Cardiac fibroblast (primary cell): ENCODE data around the gene MT4.

Experiments used
- DNase-seq, 2 donors: peaks; one replicate each; pipeline versions ENCODE4 v3.0.0 to v3.0.0-alpha.2; 2010; ENCODE audit warnings: low read depth in 2 of 2
- H3K4me3 ChIP-seq, 2 donors: replicated peaks in 1 of 2; 1 replicate in 1 of 2; 2 replicates in 1 of 2; pipeline ENCODE4 v1.5.1; 2011; ENCODE audit warnings: low read depth in 2 of 2, low read length in 2 of 2, mild to moderate bottlenecking in 2 of 2, moderate library complexity in 1 of 2
- CTCF ChIP-seq: IDR thresholded peaks from one replicate; pipeline ENCODE4 v1.5.1; 2011; ENCODE audit warnings: low read depth, mild to moderate bottlenecking, low read length, inconsistent platforms

The MT4 gene

GRCh38 chr16:56608043-56608875 is 43.4 kb downstream of the MT4 start, which contains the start of gene MT2A:
MT2A (plus strand) TSS chr16:56608584; CDS start chr16:56608656, 72 bp downstream.
- H3K4me3 ChIP-seq = peak within 1 kb of the TSS; percentile 62 to 64
- no peak for TF ChIP-seq CTCF
- peak; percentile 98 for DNase-seq

- peak overlapping the region; percentile 62 to 64 for H3K4me3 ChIP-seq
- TF ChIP-seq CTCF = no peak
- peak; percentile 14 to 42 for DNase-seq
Observed at GRCh38 chr16:56608876-56609462, 44.1 kb downstream of the MT4 start.

GRCh38 chr16:56609463-56609921 is 44.6 kb downstream of the MT4 start:
- peak; percentile 89 to 95 for DNase-seq
- no peak for TF ChIP-seq CTCF
- peak overlapping the region; percentile 62 to 64 for H3K4me3 ChIP-seq

- TF ChIP-seq CTCF = no peak
- DNase-seq = peak; percentile 93 to 98
- peak overlapping the region; percentile 22 to 64 for H3K4me3 ChIP-seq
Observed at GRCh38 chr16:56610017-56610608, 45.2 kb downstream of the MT4 start.

GRCh38 chr16:56610609-56611111 is 45.8 kb downstream of the MT4 start:
- no peak for TF ChIP-seq CTCF
- peak overlapping the region in 1 of 2 donors; percentile 64 for H3K4me3 ChIP-seq
- peak; percentile 67 to 69 for DNase-seq

GRCh38 chr16:56611281-56611833 is 46.5 kb downstream of the MT4 start:
- no peak for TF ChIP-seq CTCF
- peak; percentile 75 to 81 for DNase-seq
- H3K4me3 ChIP-seq = peak overlapping the region in 1 of 2 donors; percentile 64
